Naive thymus-derived CD4-positive, alpha-beta T cell (primary cell): ENCODE measurements around the gene AFMID. TPM values are rescaled to one million over a fixed set of nuclear protein-coding genes. Genes with fewer than 3 reads are reported as not detected.

Source experiments
- ATAC-seq: fragments of 150-1000 bp; cut with Tn5 transposase; 2 replicates; pipeline ENCODE4 v1.10.0; 2021; ENCODE audit warnings: mild to moderate bottlenecking, moderate library complexity
- CTCF ChIA-PET: fragments of 350-600 bp; sonication (Branson Sonifier 250); formaldehyde crosslinking; loops from one replicate; lab custom pipeline; 2021; ENCODE audit warnings: antibody characterized with exemption; lab: Charles Lee
- POLR2A ChIA-PET: fragments of 350-600 bp; sonication (Branson Sonifier 250); formaldehyde crosslinking; loops from one replicate; lab custom pipeline; 2021; ENCODE audit warnings: antibody characterized with exemption, inconsistent platforms; lab: Charles Lee
- DNase-seq, 9 donors: peaks; one replicate each; pipeline versions ENCODE4 v3.0.0 to v3.0.0-alpha.2; 2020 to 2022; ENCODE audit warnings: mixed read lengths in 1 of 9
- H3K27ac ChIP-seq: one replicate; pipeline ENCODE4 v1.7.0; 2013; ENCODE audit warnings: mild to moderate bottlenecking, low read depth, low read length, moderate library complexity
- H3K27me3 ChIP-seq, 2 donors: one replicate each; pipeline ENCODE4 v1.7.0; 2013; ENCODE audit warnings: low read length in 2 of 2, mild to moderate bottlenecking in 2 of 2, moderate library complexity in 2 of 2; ENCODE audit not compliant: control insufficient read depth in 2 of 2, insufficient read depth in 2 of 2
- H3K36me3 ChIP-seq, 3 experiments: 1 replicate in 2 of 3; 2 replicates in 1 of 3; pipeline ENCODE4 v1.7.0; 2013; ENCODE audit warnings: low read length in 3 of 3, mild to moderate bottlenecking in 3 of 3, moderate library complexity in 1 of 3; ENCODE audit not compliant: insufficient read depth in 3 of 3, control insufficient read depth in 2 of 3
- H3K4me1 ChIP-seq, 2 donors: one replicate each; pipeline ENCODE4 v1.7.0; 2013; ENCODE audit warnings: low read length in 2 of 2, mild to moderate bottlenecking in 2 of 2, moderate library complexity in 1 of 2; ENCODE audit not compliant: control insufficient read depth in 2 of 2, insufficient read depth in 2 of 2
- H3K4me3 ChIP-seq: 2 replicates; pipeline ENCODE4 v1.7.0; 2013; ENCODE audit warnings: mild to moderate bottlenecking, low read length
- H3K9me3 ChIP-seq, 3 experiments: 1 replicate in 2 of 3; 2 replicates in 1 of 3; pipeline ENCODE4 v1.7.0; 2013; ENCODE audit warnings: low read length in 3 of 3; ENCODE audit not compliant: control insufficient read depth in 2 of 3
- H3K27ac Mint-ChIP-seq, 9 donors: one replicate each; pipeline ENCODE4 v1.8.0; 2020 to 2022; ENCODE audit warnings: mixed read lengths in 9 of 9, mild to moderate bottlenecking in 8 of 9, moderate library complexity in 5 of 9, inconsistent platforms in 2 of 9
- H3K27me3 Mint-ChIP-seq, 5 donors: one replicate each; pipeline ENCODE4 v1.8.0; 2021 to 2022; ENCODE audit warnings: mixed read lengths in 5 of 5, mild to moderate bottlenecking in 1 of 5
- H3K36me3 Mint-ChIP-seq, 5 donors: one replicate each; pipeline ENCODE4 v1.8.0; 2020 to 2022; ENCODE audit warnings: mixed read lengths in 5 of 5, mild to moderate bottlenecking in 3 of 5, inconsistent platforms in 1 of 5
- H3K4me1 Mint-ChIP-seq, 7 donors: one replicate each; pipeline ENCODE4 v1.8.0; 2020 to 2022; ENCODE audit warnings: mixed read lengths in 7 of 7, mild to moderate bottlenecking in 3 of 7, inconsistent platforms in 1 of 7
- H3K4me3 Mint-ChIP-seq, 10 donors: one replicate each; pipeline ENCODE4 v1.8.0; 2020 to 2022; ENCODE audit warnings: mild to moderate bottlenecking in 10 of 10, mixed read lengths in 10 of 10, moderate library complexity in 6 of 10, inconsistent platforms in 2 of 10
- H3K9me3 Mint-ChIP-seq, 11 donors: one replicate each; pipeline ENCODE4 v1.8.0; 2020 to 2022; ENCODE audit warnings: mixed read lengths in 11 of 11, mild to moderate bottlenecking in 4 of 11, inconsistent platforms in 1 of 11, moderate library complexity in 1 of 11
- intact Hi-C, 2 donors: fragments of 100-400 bp; cut with micrococcal nuclease; formaldehyde crosslinking; loops; one replicate each; pipeline ENCODE4 v1.15.1; 2023
- polyA plus RNA-seq, 2 donors: library from polyadenylated mRNA; unstranded; fragments of 300-500 nt; fragmentation: Illumina TruSeq; gene quantifications; one replicate each; pipeline ENCODE4 v1.2.3, GENCODE V29; 2021
- total RNA-seq, 6 experiments: library from RNA in 5 of 6; stranded (reverse) in 5 of 6; gene quantifications; 1 replicate in 5 of 6; 2 replicates in 1 of 6; pipeline ENCODE4 v1.2.3 and lab custom pipeline; 2021 to 2026

Gene AFMID
- total and polyA plus RNA-seq, 7 experiments from 2014 or later, result 0.99 to 19.2 (median 1.8) TPM

GRCh38 chr17:78242024-78242742 lies 55.0 kb downstream of the AFMID start:
- H3K4me3 Mint-ChIP-seq, result no peak overlapping the region
- DNase-seq (no peak), ATAC-seq (peak; percentile 84)
- peaks cover 0 to 3% (median 0%) of the 10 kb centered on the region in 5 donors for H3K27me3 Mint-ChIP-seq
- peaks cover 0 to 1% (median under 1%) of the 10 kb centered on the region in 5 donors for H3K36me3 Mint-ChIP-seq
- H3K4me1 Mint-ChIP-seq, result peaks cover 0 to 5% (median 0%) of the 10 kb centered on the region in 7 donors
- H3K27ac Mint-ChIP-seq, result no peak overlapping the region
- ChIA-PET POLR2A (no interaction called here), CTCF (no interaction called here)
- Histone ChIP-seq H3K36me3 (no peaks in the 10 kb centered on the region), H3K4me1 (no peaks in the 10 kb centered on the region), H3K4me3 (no peak overlapping the region), H3K27me3 (no peaks in the 10 kb centered on the region), H3K27ac (no peak overlapping the region), H3K9me3 (no peaks in the 10 kb centered on the region)
- intact Hi-C loops, result no loop called here
- H3K9me3 Mint-ChIP-seq, result peaks cover 0 to 2% (median 0%) of the 10 kb centered on the region in 11 donors

- peaks cover 21 to 24% of the 10 kb centered on the region in 2 donors for H3K4me1 ChIP-seq
- no peaks in the 10 kb centered on the region for H3K9me3 ChIP-seq
- no peaks in the 10 kb centered on the region for H3K27me3 ChIP-seq
- Mint-ChIP-seq H3K9me3 (peaks cover 0 to 2% (median 0%) of the 10 kb centered on the region in 11 donors), H3K4me3 (no peak overlapping the region), H3K36me3 (peaks cover 0 to 10% (median 3%) of the 10 kb centered on the region in 5 donors), H3K27ac (peak overlapping the region in 5 of 9 donors; percentile 5 to 54 (median 46)), H3K4me1 (peaks cover 10 to 23% (median 11%) of the 10 kb centered on the region in 7 donors), H3K27me3 (peaks cover 0 to 6% (median 0%) of the 10 kb centered on the region in 5 donors)
- ATAC-seq (no peak), DNase-seq (no peak)
- no peak overlapping the region for H3K4me3 ChIP-seq
- CTCF ChIA-PET, result no interaction called here
- H3K36me3 ChIP-seq, result peaks cover 0 to 24% (median 0%) of the 10 kb centered on the region in 3 experiments
- intact Hi-C loops, result no loop called here
- H3K27ac ChIP-seq, result no peak overlapping the region
- POLR2A ChIA-PET, result interaction anchor here (0.7 to 1.2 kb wide), 2 partner anchors 15 to 175 kb away, joined by 3 read pairs; no protein-coding TSS in a partner anchor
These were observed 60.1 kb downstream of the AFMID start for GRCh38 chr17:78247304-78247703.

GRCh38 chr17:78248051-78248914 lies 61.1 kb downstream of the AFMID start:
- peaks cover 0 to 4% (median 0%) of the 10 kb centered on the region in 11 donors for H3K9me3 Mint-ChIP-seq
- Histone ChIP-seq H3K4me3 (no peak overlapping the region), H3K4me1 (peaks cover 30 to 34% of the 10 kb centered on the region in 2 donors), H3K27ac (no peak overlapping the region), H3K36me3 (peaks cover 0 to 24% (median 0%) of the 10 kb centered on the region in 3 experiments), H3K27me3 (no peaks in the 10 kb centered on the region), H3K9me3 (no peaks in the 10 kb centered on the region)
- ATAC-seq, result no peak
- H3K27ac Mint-ChIP-seq, result peak overlapping the region in 1 of 9 donors; percentile 8
- H3K36me3 Mint-ChIP-seq, result peaks cover 0 to 10% (median 3%) of the 10 kb centered on the region in 5 donors
- intact Hi-C loops, result no loop called here
- DNase-seq, result no peak
- peaks cover 0 to 6% (median 0%) of the 10 kb centered on the region in 5 donors for H3K27me3 Mint-ChIP-seq
- ChIA-PET CTCF (interaction anchor here (1.1 to 3.7 kb wide), 3 partner anchors 19 to 176 kb away, joined by 3 to 12 read pairs (median 3); no protein-coding TSS in a partner anchor), POLR2A (interaction anchor here (0.6 to 1.2 kb wide), 3 partner anchors 14 to 1735 kb away, joined by 3 to 4 read pairs (median 3); partner anchors contain the start of gene TNRC6C)
- H3K4me1 Mint-ChIP-seq, result peaks cover 19 to 33% (median 21%) of the 10 kb centered on the region in 7 donors
- H3K4me3 Mint-ChIP-seq, result no peak overlapping the region

GRCh38 chr17:78249074-78249817 lies 62.1 kb downstream of the AFMID start:
- peaks cover 0 to 24% (median 0%) of the 10 kb centered on the region in 3 experiments for H3K36me3 ChIP-seq
- POLR2A ChIA-PET, result interaction anchor here (0.6 to 3.9 kb wide), 5 partner anchors 26 to 291 kb away, joined by 3 to 26 read pairs (median 4); partner anchors contain the start of gene TNRC6C
- CTCF ChIA-PET, result interaction anchor here (1.1 to 4.8 kb wide), 7 partner anchors 20 to 183 kb away, joined by 3 to 50 read pairs (median 3); no protein-coding TSS in a partner anchor
- no peak for DNase-seq
- no peak overlapping the region for H3K4me3 ChIP-seq
- H3K9me3 Mint-ChIP-seq, result peaks cover 0 to 4% (median 0%) of the 10 kb centered on the region in 11 donors
- peaks cover 19 to 39% (median 29%) of the 10 kb centered on the region in 7 donors for H3K4me1 Mint-ChIP-seq
- H3K27ac Mint-ChIP-seq, result peak overlapping the region in 3 of 9 donors; percentile 8 to 81 (median 49)
- no peaks in the 10 kb centered on the region for H3K9me3 ChIP-seq
- peak overlapping the region in 3 of 10 donors; percentile 55 to 89 (median 86) for H3K4me3 Mint-ChIP-seq
- peaks cover 0 to 10% (median 3%) of the 10 kb centered on the region in 5 donors for H3K36me3 Mint-ChIP-seq
- H3K27me3 ChIP-seq, result no peaks in the 10 kb centered on the region
- peaks cover 35 to 37% of the 10 kb centered on the region in 2 donors for H3K4me1 ChIP-seq
- ATAC-seq, result no peak
- peaks cover 0 to 6% (median 0%) of the 10 kb centered on the region in 5 donors for H3K27me3 Mint-ChIP-seq
- no peak overlapping the region for H3K27ac ChIP-seq
- intact Hi-C loops, result no loop called here

- Histone ChIP-seq H3K9me3 (no peaks in the 10 kb centered on the region), H3K27ac (peak overlapping the region; percentile 87), H3K4me3 (no peak overlapping the region), H3K36me3 (peaks cover 0 to 24% (median 0%) of the 10 kb centered on the region in 3 experiments), H3K4me1 (peaks cover 37 to 38% of the 10 kb centered on the region in 2 donors), H3K27me3 (no peaks in the 10 kb centered on the region)
- ChIA-PET CTCF (interaction anchor here (0.6 to 4.8 kb wide), 23 partner anchors 10 to 182 kb away, joined by 3 to 50 read pairs (median 4); partner anchors contain the start of gene TMC8), POLR2A (interaction anchor here (0.6 to 3.9 kb wide), 7 partner anchors 14 to 137 kb away, joined by 3 to 26 read pairs (median 5); no protein-coding TSS in a partner anchor)
- DNase-seq, result no peak
- Mint-ChIP-seq H3K27me3 (peaks cover 0 to 4% (median 0%) of the 10 kb centered on the region in 5 donors), H3K36me3 (peaks cover 0 to 10% (median 5%) of the 10 kb centered on the region in 5 donors), H3K4me1 (peaks cover 19 to 47% (median 37%) of the 10 kb centered on the region in 7 donors), H3K4me3 (peak overlapping the region in 8 of 10 donors; percentile 4 to 96 (median 88)), H3K27ac (peak overlapping the region in 6 of 9 donors; percentile 49 to 100 (median 97)), H3K9me3 (peaks cover 0 to 5% (median 0%) of the 10 kb centered on the region in 11 donors)
- intact Hi-C loops, result loop anchor here (2.0 to 10.0 kb wide), 11 partner anchors 35 to 1785 kb away; partner anchors contain the start of genes BIRC5 (in 1 of the 2), CCDC40 (in 1 of the 2), TBC1D16 (in 1 of the 2) and TMC6 (in 1 of the 2)
- ATAC-seq, result no peak
These were observed 63.0 kb downstream of the AFMID start for GRCh38 chr17:78249818-78250806.
